Esophagus mucosa (tissue), 1 donor: ENCODE data around the gene LUM. TPM values are rescaled to one million over a fixed set of nuclear protein-coding genes. Genes with fewer than 3 reads are reported as not detected.

ENCODE experiments used
- ATAC-seq: fragments of 200-7000 bp; cut with Tn5 transposase; one replicate; pipeline ENCODE4 v1.9.1; 2020
- total RNA-seq: library from RNA; stranded (reverse); gene quantifications from one replicate; pipeline ENCODE4 v1.2.4, GENCODE V29; 2023
- donor health status: DM: yes; HTN: yes; CAD: no.

LUM gene
- 8.4 TPM for total RNA-seq

GRCh38 chr12:91111366-91112325 lies at the start of gene LUM:
Gene LUM (minus strand): TSS chr12:91111494. CDS start chr12:91108979, 2,515 bp downstream.
- ATAC-seq: no peak

GRCh38 chr12:91161009-91161408 lies 49.7 kb upstream of the LUM start:
- no peak for ATAC-seq

- ATAC-seq: no peak
Observed at GRCh38 chr12:91155990-91156389, 44.7 kb upstream of the LUM start.

- no peak for ATAC-seq
Observed at GRCh38 chr12:91154131-91154530, 42.8 kb upstream of the LUM start.

GRCh38 chr12:91144053-91144452 lies 32.8 kb upstream of the LUM start:
- ATAC-seq: peak; percentile 79

- ATAC-seq: no peak
Observed at GRCh38 chr12:91143206-91143605, 31.9 kb upstream of the LUM start.

- no peak for ATAC-seq
Observed at GRCh38 chr12:91142221-91142631, 30.9 kb upstream of the LUM start.

- ATAC-seq: no peak
Observed at GRCh38 chr12:91140026-91140931, 29.0 kb upstream of the LUM start.

GRCh38 chr12:91139286-91139685 lies 28.0 kb upstream of the LUM start:
- ATAC-seq: no peak

GRCh38 chr12:91138337-91138920 lies 27.1 kb upstream of the LUM start:
- ATAC-seq: no peak

- ATAC-seq: no peak
Observed at GRCh38 chr12:91133871-91134270, 22.6 kb upstream of the LUM start.

- ATAC-seq: no peak
Observed at GRCh38 chr12:91129662-91130362, 18.5 kb upstream of the LUM start.

- ATAC-seq: peak; percentile 18
Observed at GRCh38 chr12:91127751-91128150, 16.5 kb upstream of the LUM start.

GRCh38 chr12:91127306-91127705 lies 16.0 kb upstream of the LUM start:
- ATAC-seq: no peak

GRCh38 chr12:91126516-91126915 lies 15.2 kb upstream of the LUM start:
- peak; percentile 62 for ATAC-seq

- ATAC-seq: no peak
Observed at GRCh38 chr12:91123236-91123916, 12.1 kb upstream of the LUM start.

- ATAC-seq: no peak
Observed at GRCh38 chr12:91120781-91121180, 9.5 kb upstream of the LUM start.

- ATAC-seq: peak; percentile 91
Observed at GRCh38 chr12:91119089-91119488, 7.8 kb upstream of the LUM start.

- no peak for ATAC-seq
Observed at GRCh38 chr12:91113621-91114020, 2.3 kb upstream of the LUM start.

GRCh38 chr12:91110311-91110924 lies 876 bp downstream of the LUM start:
- no peak for ATAC-seq
